WERI-Rb-1 (cell line): ENCODE data around the gene TSPAN18.

Source experiments
- DNase-seq: peaks from one replicate; pipeline ENCODE4 v3.0.0-alpha.2; 2020
- H3K27ac ChIP-seq: fragments of 250-450 bp; sonication (Bioruptor Pico); 2 replicates; pipeline ENCODE4 v1.5.1; 2020; ENCODE audit warnings: mild to moderate bottlenecking, moderate library complexity
- H3K27me3 ChIP-seq: fragments of 250-450 bp; sonication (Bioruptor Pico); 2 replicates; pipeline ENCODE4 v1.5.1; 2021; ENCODE audit warnings: mild to moderate bottlenecking, low read depth, moderate library complexity; ENCODE audit not compliant: insufficient read depth, severe bottlenecking
- H3K36me3 ChIP-seq: fragments of 250-450 bp; sonication (Bioruptor Pico); 2 replicates; pipeline ENCODE4 v1.5.1; 2020; ENCODE audit warnings: mild to moderate bottlenecking, moderate library complexity
- H3K4me3 ChIP-seq: 2 replicates; pipeline ENCODE4 v1.5.1; 2011; ENCODE audit warnings: low read depth, mild to moderate bottlenecking, control low read depth, low read length
- H3K9me3 ChIP-seq: fragments of 250-450 bp; sonication (Bioruptor Pico); 2 replicates; pipeline ENCODE4 v1.5.1; 2021; ENCODE audit warnings: mild to moderate bottlenecking, moderate library complexity; ENCODE audit not compliant: severe bottlenecking
- CTCF ChIP-seq: IDR thresholded peaks from 2 replicates; pipeline ENCODE4 v1.5.1; 2011; ENCODE audit warnings: low read depth, mild to moderate bottlenecking, control low read depth, inconsistent platforms, low read length

Gene TSPAN18

GRCh38 chr11:44708009-44708408 is 18.8 kb upstream of the TSPAN18 start:
- Histone ChIP-seq H3K9me3 (no peaks in the 10 kb centered on the region), H3K4me3 (no peak overlapping the region), H3K36me3 (no peaks in the 10 kb centered on the region), H3K27ac (no peak overlapping the region), H3K27me3 (no peaks in the 10 kb centered on the region)
- no peak for DNase-seq
- TF ChIP-seq CTCF: no peak

GRCh38 chr11:44708523-44709280 is 18.1 kb upstream of the TSPAN18 start:
- Histone ChIP-seq H3K4me3 (no peak overlapping the region), H3K27me3 (no peaks in the 10 kb centered on the region), H3K9me3 (no peaks in the 10 kb centered on the region), H3K36me3 (no peaks in the 10 kb centered on the region), H3K27ac (no peak overlapping the region)
- no peak for TF ChIP-seq CTCF
- no peak for DNase-seq

GRCh38 chr11:44709281-44709562 is 17.5 kb upstream of the TSPAN18 start:
- no peak for DNase-seq
- no peak overlapping the region for H3K4me3 ChIP-seq
- H3K36me3 ChIP-seq: no peaks in the 10 kb centered on the region
- no peaks in the 10 kb centered on the region for H3K27me3 ChIP-seq
- no peaks in the 10 kb centered on the region for H3K9me3 ChIP-seq
- no peak for TF ChIP-seq CTCF
- no peak overlapping the region for H3K27ac ChIP-seq

GRCh38 chr11:44709966-44710365 is 16.8 kb upstream of the TSPAN18 start:
- no peaks in the 10 kb centered on the region for H3K27me3 ChIP-seq
- no peak overlapping the region for H3K27ac ChIP-seq
- H3K36me3 ChIP-seq: no peaks in the 10 kb centered on the region
- H3K4me3 ChIP-seq: no peak overlapping the region
- H3K9me3 ChIP-seq: no peaks in the 10 kb centered on the region
- no peak for DNase-seq
- no peak for TF ChIP-seq CTCF

GRCh38 chr11:44711113-44711786 is 15.5 kb upstream of the TSPAN18 start:
- Histone ChIP-seq H3K9me3 (no peaks in the 10 kb centered on the region), H3K4me3 (0 out of 2 replicates have a peak overlapping the region, but pooled peaks have one; percentile 29), H3K27me3 (no peaks in the 10 kb centered on the region), H3K36me3 (no peaks in the 10 kb centered on the region), H3K27ac (peak overlapping the region; percentile 89)
- DNase-seq: peak; percentile 76
- no peak for TF ChIP-seq CTCF
